Type B pancreatic cell (in vitro differentiated cells): ENCODE results near the gene CYRIA. TPM values are rescaled to one million over a fixed set of nuclear protein-coding genes. Genes with fewer than 3 reads are reported as not detected.
A peak's percentile ranks its signal among the peaks of the same experiment; 100 is the strongest.

ENCODE experiments used
- DNase-seq: peaks from one replicate; pipeline ENCODE4 v3.0.0; 2021; ENCODE audit warnings: mixed read lengths; ENCODE audit not compliant: unreplicated experiment; ENCODE audit errors: extremely low spot score
- H3K27ac Mint-ChIP-seq: 2 replicates; pipeline ENCODE4 v1.8.0; 2021; ENCODE audit warnings: mild to moderate bottlenecking, mixed read lengths
- H3K27me3 Mint-ChIP-seq: 2 replicates; pipeline ENCODE4 v1.8.0; 2021; ENCODE audit warnings: mixed read lengths
- H3K36me3 Mint-ChIP-seq: 2 replicates; pipeline ENCODE4 v1.8.0; 2021; ENCODE audit warnings: mixed read lengths
- H3K4me1 Mint-ChIP-seq: one replicate; pipeline ENCODE4 v1.8.0; 2021; ENCODE audit warnings: mixed read lengths; ENCODE audit not compliant: unreplicated experiment
- H3K4me3 Mint-ChIP-seq: 2 replicates; pipeline ENCODE4 v1.8.0; 2021; ENCODE audit warnings: mild to moderate bottlenecking, mixed read lengths
- H3K9me3 Mint-ChIP-seq: 2 replicates; pipeline ENCODE4 v1.8.0; 2021; ENCODE audit warnings: mixed read lengths
- CTCF ChIP-seq: fragments of 200-600 bp; sonication (generic); conservative IDR thresholded peaks from 2 replicates; pipeline ENCODE4 v1.5.0; 2021; ENCODE audit warnings: antibody characterized with exemption, mild to moderate bottlenecking
- total RNA-seq: library from RNA; stranded (reverse); gene quantifications from 2 replicates; pipeline ENCODE4 v1.2.1, GENCODE V29; 2021; ENCODE audit warnings: low replicate concordance

The CYRIA gene
- total RNA-seq, 1 donor from 2014 or later: 6.5 TPM

DNA sequence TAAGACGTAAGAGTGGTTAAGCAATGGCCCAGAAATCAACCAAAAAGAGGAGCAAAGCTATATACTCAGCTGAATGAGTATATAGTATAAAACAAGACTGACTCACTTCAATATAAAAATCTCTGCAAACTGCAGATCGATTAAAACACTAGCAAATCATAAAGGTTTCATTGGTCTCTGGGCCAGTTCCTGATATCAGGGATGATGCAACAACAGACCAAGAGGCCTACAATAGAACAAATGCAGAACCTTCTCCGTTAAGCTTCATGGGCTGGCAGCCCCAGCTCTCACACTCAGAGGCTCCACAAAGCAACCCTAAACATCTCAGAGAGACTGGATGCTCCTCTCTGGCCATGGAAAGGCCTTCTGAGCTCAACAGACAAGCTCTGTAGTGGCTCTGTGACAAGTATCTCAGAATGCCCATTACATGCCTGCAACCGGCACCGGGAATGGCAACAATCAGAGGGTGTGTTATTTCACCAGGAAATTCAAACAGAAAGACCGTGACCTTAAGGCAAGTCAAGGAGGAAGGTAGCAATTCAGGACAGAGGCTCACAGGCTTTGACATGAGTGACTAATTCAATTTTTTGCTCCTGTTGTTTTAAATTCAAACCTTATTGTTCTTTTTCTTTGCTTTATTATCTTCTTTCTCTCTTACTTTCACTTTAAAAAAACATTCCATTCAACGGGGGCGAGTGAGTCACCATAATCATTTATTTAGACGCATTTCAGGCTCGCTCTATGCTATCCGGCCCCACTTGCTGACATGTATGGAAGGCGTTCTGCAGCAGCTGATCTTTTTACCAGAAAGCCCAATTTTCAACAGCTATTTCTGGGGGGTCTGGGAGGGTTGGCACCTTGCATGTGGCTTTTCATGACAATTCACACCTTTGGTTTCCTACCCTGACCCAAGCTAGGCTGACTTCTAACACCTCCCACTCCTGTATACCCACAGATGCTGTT, 15.1 kb downstream of the CYRIA start:
- Mint-ChIP-seq H3K9me3 (no peaks in the 10 kb centered on the region), H3K36me3 (no peaks in the 10 kb centered on the region), H3K4me3 (peak overlapping the region; percentile 74), H3K4me1 (peaks cover 45% of the 10 kb centered on the region), H3K27ac (peak overlapping the region; percentile 77), H3K27me3 (no peaks in the 10 kb centered on the region)
- DNase-seq: no peak
- no peak for TF ChIP-seq CTCF

- peak overlapping the region; percentile 77 for H3K27ac Mint-ChIP-seq
- DNase-seq: no peak
- TF ChIP-seq CTCF: no peak
- H3K9me3 Mint-ChIP-seq: no peaks in the 10 kb centered on the region
- peaks cover 42% of the 10 kb centered on the region for H3K4me1 Mint-ChIP-seq
- H3K4me3 Mint-ChIP-seq: peak overlapping the region; percentile 21
- no peaks in the 10 kb centered on the region for H3K36me3 Mint-ChIP-seq
- no peaks in the 10 kb centered on the region for H3K27me3 Mint-ChIP-seq
Observed at GRCh38 chr2:16649353-16650286, 16.0 kb downstream of the CYRIA start.

GRCh38 chr2:16647992-16648617, 17.5 kb downstream of the CYRIA start:
- Mint-ChIP-seq H3K9me3 (no peaks in the 10 kb centered on the region), H3K4me3 (no peak overlapping the region), H3K27ac (peak overlapping the region; percentile 70), H3K36me3 (no peaks in the 10 kb centered on the region), H3K27me3 (no peaks in the 10 kb centered on the region), H3K4me1 (peaks cover 33% of the 10 kb centered on the region)
- DNase-seq: no peak
- no peak for TF ChIP-seq CTCF

DNA sequence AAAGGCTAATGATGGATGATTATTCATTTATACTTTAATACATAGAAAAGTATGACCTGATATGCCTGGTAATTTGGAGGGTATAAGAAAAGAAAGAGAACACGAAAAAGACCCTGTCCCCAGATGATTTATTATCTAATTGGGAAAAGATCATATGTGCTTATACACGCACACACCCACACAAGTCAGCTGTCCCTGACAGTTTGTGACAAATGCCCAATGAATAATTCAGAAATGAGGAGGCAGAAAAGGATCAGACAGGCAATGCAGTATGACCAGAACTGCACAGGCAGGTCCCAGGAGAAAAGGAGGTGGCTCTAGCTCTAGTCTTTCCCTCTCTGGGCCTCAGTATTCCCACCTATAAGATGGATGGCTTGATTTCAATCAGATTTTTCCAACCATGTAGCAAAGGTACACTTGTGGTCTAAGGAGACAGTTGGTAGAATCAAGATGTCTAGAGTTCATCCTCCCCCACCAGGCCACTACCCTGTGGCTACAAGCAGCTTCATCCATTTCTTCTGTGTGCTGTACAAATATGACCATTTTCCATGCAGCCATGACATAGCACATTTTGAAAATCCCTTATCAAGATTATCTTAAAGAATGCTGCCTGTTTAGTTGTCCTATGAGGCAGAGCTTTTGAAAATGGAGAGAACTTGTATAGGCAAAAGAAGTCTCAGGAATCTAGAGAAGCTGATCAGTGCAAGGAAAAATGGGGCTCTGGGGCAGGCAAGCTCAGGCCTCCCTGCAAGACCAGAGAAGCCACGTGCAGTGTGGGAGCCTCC, 19.7 kb downstream of the CYRIA start:
- peak overlapping the region; percentile 78 for H3K27ac Mint-ChIP-seq
- H3K36me3 Mint-ChIP-seq: no peaks in the 10 kb centered on the region
- DNase-seq: no peak
- no peak overlapping the region for H3K4me3 Mint-ChIP-seq
- no peaks in the 10 kb centered on the region for H3K27me3 Mint-ChIP-seq
- H3K9me3 Mint-ChIP-seq: no peaks in the 10 kb centered on the region
- peaks cover 31% of the 10 kb centered on the region for H3K4me1 Mint-ChIP-seq
- TF ChIP-seq CTCF: no peak

DNA sequence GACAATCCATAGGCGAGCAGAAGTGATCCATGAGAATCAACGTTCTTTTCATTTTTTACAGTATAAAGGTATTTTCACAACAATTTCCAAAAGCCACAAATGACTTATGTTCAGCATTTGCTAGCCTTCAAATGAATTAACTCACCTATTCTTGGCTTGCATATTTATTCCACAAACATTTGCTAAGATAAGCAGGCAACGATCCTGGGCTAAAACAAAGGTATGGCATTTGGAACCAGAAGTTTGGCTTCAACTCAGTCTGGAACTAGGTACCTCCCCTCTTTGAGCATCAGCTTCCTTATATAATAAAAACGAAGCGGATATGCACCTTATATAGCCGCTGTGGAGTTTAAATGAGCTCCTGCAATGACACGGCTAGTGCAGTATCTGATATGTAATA, 20.5 kb downstream of the CYRIA start:
- H3K9me3 Mint-ChIP-seq: no peaks in the 10 kb centered on the region
- no peak for DNase-seq
- no peak overlapping the region for H3K27ac Mint-ChIP-seq
- H3K27me3 Mint-ChIP-seq: no peaks in the 10 kb centered on the region
- H3K4me3 Mint-ChIP-seq: no peak overlapping the region
- H3K4me1 Mint-ChIP-seq: peaks cover 25% of the 10 kb centered on the region
- TF ChIP-seq CTCF: no peak
- no peaks in the 10 kb centered on the region for H3K36me3 Mint-ChIP-seq
